Hepatocyte (in vitro differentiated cells): Measurements from ENCODE around the gene XG.

Experiments
- CTCF ChIP-seq: fragments of 200-600 bp; sonication (generic); IDR thresholded peaks from 2 replicates; pipeline ENCODE4 v1.5.1; 2016; ENCODE audit warnings: antibody characterized with exemption, mild to moderate bottlenecking; ENCODE audit not compliant: poor library complexity
- EZH2 ChIP-seq: fragments of 200-600 bp; sonication (generic); IDR thresholded peaks from 2 replicates; pipeline ENCODE4 v1.6.1; 2016; ENCODE audit warnings: antibody characterized with exemption, mild to moderate bottlenecking, borderline replicate concordance
- EZH2phosphoT487 ChIP-seq: fragments of 200-600 bp; sonication (generic); IDR thresholded peaks from one replicate; pipeline ENCODE4 v1.6.1; 2018; ENCODE audit warnings: antibody characterized with exemption, mild to moderate bottlenecking, low read depth, moderate library complexity; ENCODE audit not compliant: unreplicated experiment, severe bottlenecking

GRCh38 chrX:2735270-2735669 lies 16.6 kb upstream of the XG start:
- TF ChIP-seq CTCF (no peak), EZH2 (no peak), EZH2phosphoT487 (no peak)
